Neuron (in vitro differentiated cells): Measurements from ENCODE around the gene EFNB3.

Source experiments
- H2AFZ ChIP-seq: one replicate; pipeline ENCODE4 v1.6.1; 2013; ENCODE audit warnings: low read depth, mild to moderate bottlenecking, inconsistent platforms, low read length, moderate library complexity
- H3K27me3 ChIP-seq: one replicate; pipeline ENCODE4 v1.6.1; 2013; ENCODE audit warnings: low read length; ENCODE audit not compliant: insufficient read depth
- H3K36me3 ChIP-seq: one replicate; pipeline ENCODE4 v1.6.1; 2013; ENCODE audit warnings: low read length; ENCODE audit not compliant: insufficient read depth
- H3K4me1 ChIP-seq: one replicate; pipeline ENCODE4 v1.6.1; 2013; ENCODE audit warnings: low read length; ENCODE audit not compliant: insufficient read depth
- H3K4me3 ChIP-seq: 2 replicates; pipeline ENCODE4 v1.5.1; 2013; ENCODE audit warnings: mild to moderate bottlenecking, low read length, moderate library complexity
- H3K9me3 ChIP-seq: one replicate; pipeline ENCODE4 v1.6.1; 2013; ENCODE audit warnings: low read length

The EFNB3 gene

GRCh38 chr17:7742729-7743128 lies 37.7 kb downstream of the EFNB3 start:
- no peaks in the 10 kb centered on the region for H3K36me3 ChIP-seq
- H3K4me3 ChIP-seq, result no peak overlapping the region
- peaks cover 4% of the 10 kb centered on the region for H3K4me1 ChIP-seq
- peaks cover 3% of the 10 kb centered on the region for H3K27me3 ChIP-seq
- H2AFZ ChIP-seq, result no peak overlapping the region
- no peaks in the 10 kb centered on the region for H3K9me3 ChIP-seq

- no peak overlapping the region for H2AFZ ChIP-seq
- peaks cover 2% of the 10 kb centered on the region for H3K27me3 ChIP-seq
- no peaks in the 10 kb centered on the region for H3K36me3 ChIP-seq
Measured at GRCh38 chr17:7744416-7744815, 39.4 kb downstream of the EFNB3 start.

GRCh38 chr17:7745748-7746470 lies 40.9 kb downstream of the EFNB3 start:
- Histone ChIP-seq H3K4me1 (peaks cover 4% of the 10 kb centered on the region), H3K36me3 (no peaks in the 10 kb centered on the region), H3K4me3 (no peak overlapping the region), H3K9me3 (peaks cover 2% of the 10 kb centered on the region), H3K27me3 (peaks cover 2% of the 10 kb centered on the region), H2AFZ (no peak overlapping the region)

More at GRCh38 chr17:7744416-7744815, 39.4 kb downstream of the EFNB3 start:
- H3K4me1 ChIP-seq, result peaks cover 4% of the 10 kb centered on the region
- no peak overlapping the region for H3K4me3 ChIP-seq
- H3K9me3 ChIP-seq, result no peaks in the 10 kb centered on the region

GRCh38 chr17:7747635-7748071 lies 42.7 kb downstream of the EFNB3 start:
- H3K9me3 ChIP-seq, result peaks cover 2% of the 10 kb centered on the region
- no peak overlapping the region for H2AFZ ChIP-seq
- H3K4me1 ChIP-seq, result peaks cover 4% of the 10 kb centered on the region
- H3K36me3 ChIP-seq, result no peaks in the 10 kb centered on the region
- peaks cover 2% of the 10 kb centered on the region for H3K27me3 ChIP-seq
- no peak overlapping the region for H3K4me3 ChIP-seq

- H3K9me3 ChIP-seq, result peaks cover 2% of the 10 kb centered on the region
- no peaks in the 10 kb centered on the region for H3K36me3 ChIP-seq
- peaks cover 2% of the 10 kb centered on the region for H3K27me3 ChIP-seq
- H3K4me3 ChIP-seq, result no peak overlapping the region
- peaks cover 4% of the 10 kb centered on the region for H3K4me1 ChIP-seq
- H2AFZ ChIP-seq, result no peak overlapping the region
Measured at GRCh38 chr17:7748076-7748775, 43.2 kb downstream of the EFNB3 start.

- H3K4me1 ChIP-seq, result peaks cover 4% of the 10 kb centered on the region
Measured at GRCh38 chr17:7750321-7750821, 45.4 kb downstream of the EFNB3 start.

GRCh38 chr17:7754656-7755055 lies 49.7 kb downstream of the EFNB3 start:
- H3K9me3 ChIP-seq, result peaks cover 2% of the 10 kb centered on the region

More at GRCh38 chr17:7750321-7750821, 45.4 kb downstream of the EFNB3 start:
- H3K27me3 ChIP-seq, result peaks cover 7% of the 10 kb centered on the region
- H3K4me3 ChIP-seq, result no peak overlapping the region
- H2AFZ ChIP-seq, result no peak overlapping the region
- H3K9me3 ChIP-seq, result peaks cover 2% of the 10 kb centered on the region
- H3K36me3 ChIP-seq, result no peaks in the 10 kb centered on the region

GRCh38 chr17:7755095-7755890 lies 50.3 kb downstream of the EFNB3 start:
- H3K4me3 ChIP-seq, result no peak overlapping the region
- H3K9me3 ChIP-seq, result peaks cover 1% of the 10 kb centered on the region
- no peak overlapping the region for H2AFZ ChIP-seq
- no peaks in the 10 kb centered on the region for H3K4me1 ChIP-seq
- H3K27me3 ChIP-seq, result peaks cover 5% of the 10 kb centered on the region
- H3K36me3 ChIP-seq, result no peaks in the 10 kb centered on the region

More at GRCh38 chr17:7754656-7755055, 49.7 kb downstream of the EFNB3 start:
- H2AFZ ChIP-seq, result no peak overlapping the region
- no peaks in the 10 kb centered on the region for H3K4me1 ChIP-seq
- H3K36me3 ChIP-seq, result no peaks in the 10 kb centered on the region
- H3K4me3 ChIP-seq, result no peak overlapping the region
- peaks cover 5% of the 10 kb centered on the region for H3K27me3 ChIP-seq

- Histone ChIP-seq H2AFZ (no peak overlapping the region), H3K4me3 (no peak overlapping the region), H3K9me3 (no peaks in the 10 kb centered on the region), H3K27me3 (peaks cover 5% of the 10 kb centered on the region), H3K4me1 (no peaks in the 10 kb centered on the region), H3K36me3 (no peaks in the 10 kb centered on the region)
Measured at GRCh38 chr17:7756968-7757367, 52.0 kb downstream of the EFNB3 start.
